Sigmoid colon (tissue), 4 donors: ENCODE results near the gene NTM.

Experiments
- CTCF ChIP-seq, 4 experiments: fragments of 450-650 bp in 3 of 4; fragments of 200-600 bp in 1 of 4; IDR thresholded peaks; one replicate each; pipeline ENCODE4 v1.5.1; 2016 to 2019; ENCODE audit warnings: antibody characterized with exemption in 4 of 4, mild to moderate bottlenecking in 3 of 4, moderate library complexity in 2 of 4
- EP300 ChIP-seq, 4 donors: sonication (generic); formaldehyde crosslinking; IDR thresholded peaks; one replicate each; pipeline ENCODE4 v1.6.1; 2017; ENCODE audit warnings: antibody characterized with exemption in 4 of 4
- POLR2A ChIP-seq, 2 donors: fragments of 450-650 bp; IDR thresholded peaks; one replicate each; pipeline ENCODE4 v1.6.1; 2016; ENCODE audit warnings: antibody characterized with exemption in 2 of 2, mild to moderate bottlenecking in 2 of 2, moderate library complexity in 2 of 2
- POLR2AphosphoS5 ChIP-seq, 4 donors: sonication (generic); formaldehyde crosslinking; IDR thresholded peaks; one replicate each; pipeline ENCODE4 v1.6.1; 2017; ENCODE audit warnings: antibody characterized with exemption in 4 of 4

DNA sequence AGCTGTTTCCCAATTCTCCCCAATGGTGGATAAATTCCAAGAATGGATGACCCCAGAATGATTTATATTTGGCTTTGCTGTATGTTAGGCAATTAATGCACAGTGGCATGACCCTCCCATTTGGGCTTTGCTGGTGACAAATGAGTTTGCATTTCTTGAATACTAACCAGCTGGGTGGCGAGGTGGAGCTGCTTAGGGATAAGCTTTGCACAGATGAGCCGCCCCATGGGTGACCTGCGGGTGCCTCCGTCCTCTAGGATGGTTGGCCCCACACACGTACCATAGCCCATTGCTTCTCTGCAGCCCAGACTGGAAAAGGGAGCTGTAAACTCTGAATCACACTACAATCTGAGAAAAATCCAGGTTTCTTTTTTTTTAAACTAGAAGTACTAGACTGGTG is 94.6 kb downstream of the NTM start:
- TF ChIP-seq POLR2A (IDR thresholded peaks at IDR 0.05) = no peak
- TF ChIP-seq CTCF (IDR thresholded peaks at IDR 0.05) = no peak
- no peak for TF ChIP-seq POLR2AphosphoS5 (IDR thresholded peaks at IDR 0.05)
- no peak for TF ChIP-seq EP300 (IDR thresholded peaks at IDR 0.05)
